Omental fat pad (tissue), 4 donors: ENCODE data around the gene ZNF134. TPM values are rescaled to one million over a fixed set of nuclear protein-coding genes. Genes with fewer than 3 reads are reported as not detected.

Source experiments
- ATAC-seq: fragments of 150-250 bp; one replicate; pipeline ENCODE4 v1.9.1; 2016; ENCODE audit warnings: mild to moderate bottlenecking, moderate library complexity; ENCODE audit not compliant: low FRiP score
- DNase-seq: peaks from one replicate; pipeline ENCODE4 v3.0.0-alpha.2; 2019; ENCODE audit warnings: low spot score
- total RNA-seq, 4 donors: library from RNA; depleted of rRNA; stranded (reverse); fragments of >200 nt; gene quantifications; one replicate each; pipeline ENCODE4 v1.1.0, GENCODE V29; 2016
- TF ChIP-seq, protein P1 (sequence below), 3 donors: fragments of 450-650 bp; IDR thresholded peaks; one replicate each; pipeline ENCODE4 v1.5.1; 2016 to 2017; ENCODE audit warnings: antibody characterized with exemption in 3 of 3, mild to moderate bottlenecking in 3 of 3, moderate library complexity in 2 of 3

ZNF134 gene
- total RNA-seq, 4 donors from 2014 or later = 9.6 to 25.1 (median 13.8) TPM

DNA sequence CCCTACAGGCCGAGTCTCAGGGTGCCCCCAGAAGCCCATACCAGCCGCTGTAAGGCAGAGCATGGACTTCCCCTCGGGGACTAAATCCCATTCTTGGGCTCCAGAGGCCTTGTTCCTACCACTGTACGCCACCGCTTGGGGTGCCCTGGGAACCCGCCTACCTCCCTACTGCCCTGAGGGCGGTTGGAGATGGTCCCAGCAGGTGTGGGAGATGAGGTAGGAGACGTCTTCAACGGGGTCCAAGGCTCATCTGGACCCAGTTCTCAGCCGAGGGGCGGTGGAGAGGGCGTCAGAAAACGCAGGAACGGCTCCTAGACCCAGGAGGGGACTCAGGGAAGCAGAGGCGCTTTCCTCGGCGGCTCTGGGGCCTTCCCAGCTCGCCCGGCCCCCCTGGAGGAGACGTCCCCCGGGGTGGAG lies 30.9 kb upstream of the ZNF134 start:
- DNase-seq (no peak), ATAC-seq (no peak)
- TF ChIP-seq, protein P1, sequence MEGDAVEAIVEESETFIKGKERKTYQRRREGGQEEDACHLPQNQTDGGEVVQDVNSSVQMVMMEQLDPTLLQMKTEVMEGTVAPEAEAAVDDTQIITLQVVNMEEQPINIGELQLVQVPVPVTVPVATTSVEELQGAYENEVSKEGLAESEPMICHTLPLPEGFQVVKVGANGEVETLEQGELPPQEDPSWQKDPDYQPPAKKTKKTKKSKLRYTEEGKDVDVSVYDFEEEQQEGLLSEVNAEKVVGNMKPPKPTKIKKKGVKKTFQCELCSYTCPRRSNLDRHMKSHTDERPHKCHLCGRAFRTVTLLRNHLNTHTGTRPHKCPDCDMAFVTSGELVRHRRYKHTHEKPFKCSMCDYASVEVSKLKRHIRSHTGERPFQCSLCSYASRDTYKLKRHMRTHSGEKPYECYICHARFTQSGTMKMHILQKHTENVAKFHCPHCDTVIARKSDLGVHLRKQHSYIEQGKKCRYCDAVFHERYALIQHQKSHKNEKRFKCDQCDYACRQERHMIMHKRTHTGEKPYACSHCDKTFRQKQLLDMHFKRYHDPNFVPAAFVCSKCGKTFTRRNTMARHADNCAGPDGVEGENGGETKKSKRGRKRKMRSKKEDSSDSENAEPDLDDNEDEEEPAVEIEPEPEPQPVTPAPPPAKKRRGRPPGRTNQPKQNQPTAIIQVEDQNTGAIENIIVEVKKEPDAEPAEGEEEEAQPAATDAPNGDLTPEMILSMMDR (IDR thresholded peaks at IDR 0.05) = no peak

DNA sequence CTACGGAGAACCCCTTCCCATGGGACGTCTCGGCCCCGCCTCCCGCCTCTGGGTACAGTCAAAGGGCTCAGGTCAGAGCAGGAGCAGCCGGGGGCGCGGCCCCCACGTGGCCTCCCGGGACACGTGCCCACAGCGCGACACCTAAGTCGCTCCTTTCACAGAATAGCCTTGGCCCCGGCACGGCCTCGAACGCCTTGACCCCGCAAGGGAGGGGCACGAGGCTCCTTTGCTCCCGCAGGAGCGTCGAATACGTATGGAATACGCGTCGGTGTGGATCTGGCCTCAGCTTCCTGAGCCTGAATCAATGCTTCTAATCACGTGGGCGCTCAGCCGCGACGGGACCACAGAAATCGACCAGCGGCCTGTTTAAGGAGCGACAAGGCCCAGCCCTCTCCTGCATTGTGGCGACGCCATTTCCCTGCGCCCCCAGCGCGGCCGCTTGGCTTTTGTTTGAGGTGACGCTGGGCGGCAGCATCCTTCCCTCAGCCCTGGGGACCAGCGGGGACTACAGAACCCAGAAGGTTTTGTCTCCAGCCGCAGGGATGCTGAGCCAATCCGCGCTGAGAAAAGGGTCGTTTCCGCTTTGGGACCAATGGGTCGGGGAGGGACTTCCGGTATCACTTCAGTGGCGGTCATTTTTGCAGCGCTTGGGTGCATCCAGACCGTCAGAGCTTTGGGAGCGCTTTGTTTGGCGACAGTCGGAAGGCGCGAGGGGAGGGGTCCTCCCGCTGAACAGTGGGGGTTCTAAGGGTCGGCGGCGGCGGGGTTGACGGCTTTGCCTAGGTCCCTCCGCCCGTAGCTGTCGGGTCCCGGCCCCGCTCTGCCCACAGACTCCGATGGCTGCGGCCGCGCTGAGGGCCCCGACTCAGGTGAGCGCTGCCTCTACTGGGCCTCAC lies 30.3 kb upstream of the ZNF134 start, which contains the start of gene ZIK1:
Gene ZIK1 (plus strand): TSS at position 625 of the 896 bp plus-strand sequence. CDS start 212 bp downstream, at position 837.
- ATAC-seq (peak; percentile 63), DNase-seq (peak; percentile 69)
- TF ChIP-seq, protein P1 (IDR thresholded peaks at IDR 0.05) = no peak

DNA sequence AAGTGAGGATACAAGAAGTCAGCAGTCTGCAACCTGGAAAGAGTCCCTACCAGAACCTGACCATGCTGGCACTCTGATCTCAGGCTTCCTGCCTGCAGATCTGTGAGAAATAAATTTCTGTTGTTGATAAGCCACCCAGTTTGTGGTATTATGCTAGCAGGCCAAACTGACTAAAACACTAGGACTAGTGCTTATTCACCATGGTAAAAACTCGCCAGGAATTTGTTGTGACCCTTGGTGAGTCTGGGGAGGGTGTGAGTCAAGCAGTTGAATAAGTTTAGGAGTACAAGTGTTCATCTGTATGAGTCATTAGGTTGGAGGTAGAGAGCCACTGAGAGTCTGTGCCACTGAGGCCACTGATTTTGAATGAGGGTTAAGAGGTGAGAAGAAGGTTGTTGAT lies 26.5 kb upstream of the ZNF134 start:
- TF ChIP-seq, protein P1 (IDR thresholded peaks at IDR 0.05) = no peak
- no peak for ATAC-seq
- no peak for DNase-seq

DNA sequence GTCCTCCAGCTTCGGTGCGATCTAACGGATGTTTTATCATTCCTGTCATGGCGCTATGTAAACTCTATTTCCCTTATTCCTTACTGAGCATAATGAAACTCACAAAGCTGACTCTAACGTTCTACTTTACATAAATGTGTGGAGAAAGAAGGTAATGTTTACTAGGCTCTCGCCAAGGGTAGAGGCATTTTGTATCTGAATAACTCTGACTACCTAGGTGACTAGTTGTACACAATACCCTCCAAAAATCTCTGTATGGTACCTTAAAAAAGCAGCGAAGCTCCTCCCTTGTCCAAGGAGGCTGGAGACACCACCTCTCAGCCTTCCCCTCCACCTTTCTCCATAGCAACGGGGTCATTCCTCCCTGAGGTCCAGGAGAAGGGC lies 14.7 kb upstream of the ZNF134 start:
- ATAC-seq (no peak), DNase-seq (no peak)
- TF ChIP-seq, protein P1 (IDR thresholded peaks at IDR 0.05) = no peak

DNA sequence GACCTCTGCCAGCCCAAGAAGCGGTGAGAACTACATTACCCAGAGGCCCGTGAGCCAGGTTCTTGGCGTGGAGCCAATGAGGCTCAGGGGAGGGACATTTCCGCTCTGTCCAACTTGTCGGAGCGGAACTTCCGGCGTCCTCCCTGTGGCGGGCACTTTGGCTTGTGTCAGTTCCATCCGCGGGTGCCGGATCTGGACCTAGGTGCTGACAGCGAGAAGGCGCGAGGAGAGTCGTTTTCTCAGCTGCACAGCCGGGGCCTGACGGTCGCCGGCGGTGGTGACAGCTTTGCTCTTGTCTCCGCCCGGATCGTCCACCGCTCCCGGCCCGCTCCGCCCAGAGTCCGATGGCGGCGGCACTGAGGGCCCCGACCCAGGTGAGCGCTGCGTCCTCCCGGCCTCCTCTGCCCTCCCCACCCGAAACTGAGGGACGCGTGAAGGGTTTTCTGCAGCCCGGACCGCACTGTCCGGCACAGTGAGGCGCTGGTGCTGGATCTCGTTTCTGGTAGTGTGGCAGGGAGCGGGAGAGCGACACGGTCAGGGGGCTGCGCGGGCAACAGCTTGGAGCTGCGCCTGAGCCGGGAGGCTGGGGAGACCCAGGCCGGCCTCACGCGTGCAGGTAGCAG lies 14.2 kb upstream of the ZNF134 start, which contains the start of gene ZNF530:
Gene ZNF530 (plus strand): TSS at position 125 of the 623 bp plus-strand sequence. CDS start 4,461 bp downstream, outside the sequence.
- TF ChIP-seq, protein P1 (IDR thresholded peaks at IDR 0.05) = no peak
- ATAC-seq = peak; percentile 87
- DNase-seq = peak; percentile 95

DNA sequence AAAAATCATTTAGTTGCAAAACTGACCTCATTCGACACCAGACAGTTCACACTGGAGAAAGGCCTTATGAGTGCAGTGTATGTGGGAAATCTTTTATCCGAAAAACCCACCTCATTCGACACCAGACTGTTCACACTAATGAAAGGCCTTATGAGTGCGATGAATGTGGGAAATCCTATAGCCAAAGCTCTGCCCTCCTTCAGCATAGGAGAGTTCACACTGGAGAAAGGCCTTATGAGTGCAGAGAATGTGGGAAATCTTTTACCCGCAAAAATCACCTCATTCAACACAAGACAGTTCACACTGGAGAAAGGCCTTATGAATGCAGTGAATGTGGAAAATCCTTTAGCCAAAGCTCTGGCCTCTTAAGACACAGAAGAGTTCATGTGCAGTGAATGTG lies 7.1 kb upstream of the ZNF134 start:
- ATAC-seq = no peak
- TF ChIP-seq, protein P1 (IDR thresholded peaks at IDR 0.05) = no peak

More for the DNA sequence above, 7.1 kb upstream of the ZNF134 start:
- no peak for DNase-seq
